Endothelial cell of hepatic sinusoid (primary cell): ENCODE data around the gene SAMD4A.

ENCODE experiments used
- in situ Hi-C: cut with HindIII; loops from 2 replicates; pipeline ENCODE4 v1.10.0; 2017; ENCODE audit warnings: low sequenced_read_pairs

The SAMD4A gene

GRCh38 chr14:54627540-54628363 is 60.8 kb downstream of the SAMD4A start:
- in situ Hi-C loops, result no loop called here

- in situ Hi-C loops, result no loop called here
These were observed 62.3 kb downstream of the SAMD4A start for GRCh38 chr14:54629183-54629582.

GRCh38 chr14:54629635-54630360 is 62.9 kb downstream of the SAMD4A start:
- in situ Hi-C loops, result no loop called here

- in situ Hi-C loops, result no loop called here
These were observed 64.1 kb downstream of the SAMD4A start for GRCh38 chr14:54631016-54631415.

- in situ Hi-C loops, result no loop called here
These were observed 65.5 kb downstream of the SAMD4A start for GRCh38 chr14:54632452-54632851.

- in situ Hi-C loops, result no loop called here
These were observed 66.1 kb downstream of the SAMD4A start for GRCh38 chr14:54633076-54633475.

GRCh38 chr14:54637270-54638134 is 70.6 kb downstream of the SAMD4A start:
- in situ Hi-C loops, result no loop called here

- in situ Hi-C loops, result no loop called here
These were observed 71.2 kb downstream of the SAMD4A start for GRCh38 chr14:54638135-54638446.

- in situ Hi-C loops, result loop anchor here (5.0 kb wide), 1 partner anchor 88 kb away; no protein-coding TSS in a partner anchor
These were observed 72.7 kb downstream of the SAMD4A start for GRCh38 chr14:54639611-54640010.

GRCh38 chr14:54640506-54640905 is 73.6 kb downstream of the SAMD4A start:
- in situ Hi-C loops, result loop anchor here (5.0 kb wide), 1 partner anchor 87 kb away; no protein-coding TSS in a partner anchor

GRCh38 chr14:54642121-54642520 is 75.2 kb downstream of the SAMD4A start:
- in situ Hi-C loops, result loop anchor here (5.0 kb wide), 1 partner anchor 85 kb away; no protein-coding TSS in a partner anchor

GRCh38 chr14:54642801-54643695 is 76.1 kb downstream of the SAMD4A start:
- in situ Hi-C loops, result loop anchor here (5.0 kb wide), 1 partner anchor 84 kb away; no protein-coding TSS in a partner anchor

GRCh38 chr14:54643696-54644176 is 76.8 kb downstream of the SAMD4A start:
- in situ Hi-C loops, result loop anchor here (5.0 kb wide), 1 partner anchor 84 kb away; no protein-coding TSS in a partner anchor

GRCh38 chr14:54645639-54646038 is 78.7 kb downstream of the SAMD4A start:
- in situ Hi-C loops, result no loop called here

- in situ Hi-C loops, result no loop called here
These were observed 79.7 kb downstream of the SAMD4A start for GRCh38 chr14:54646626-54647025.

GRCh38 chr14:54647378-54647777 is 80.5 kb downstream of the SAMD4A start:
- in situ Hi-C loops, result no loop called here

GRCh38 chr14:54649056-54649455 is 82.1 kb downstream of the SAMD4A start:
- in situ Hi-C loops, result no loop called here

GRCh38 chr14:54650331-54650958 is 83.5 kb downstream of the SAMD4A start:
- in situ Hi-C loops, result no loop called here

GRCh38 chr14:54650959-54651351 is 84.0 kb downstream of the SAMD4A start:
- in situ Hi-C loops, result no loop called here
